ENCODE results near the gene ZAR1.
"Not testable (repeated sequence)": the region's sequence is repeated elsewhere in the genome, so short reads cannot be mapped to it uniquely, and the experiment has no call there.

ZAR1 gene

DNA sequence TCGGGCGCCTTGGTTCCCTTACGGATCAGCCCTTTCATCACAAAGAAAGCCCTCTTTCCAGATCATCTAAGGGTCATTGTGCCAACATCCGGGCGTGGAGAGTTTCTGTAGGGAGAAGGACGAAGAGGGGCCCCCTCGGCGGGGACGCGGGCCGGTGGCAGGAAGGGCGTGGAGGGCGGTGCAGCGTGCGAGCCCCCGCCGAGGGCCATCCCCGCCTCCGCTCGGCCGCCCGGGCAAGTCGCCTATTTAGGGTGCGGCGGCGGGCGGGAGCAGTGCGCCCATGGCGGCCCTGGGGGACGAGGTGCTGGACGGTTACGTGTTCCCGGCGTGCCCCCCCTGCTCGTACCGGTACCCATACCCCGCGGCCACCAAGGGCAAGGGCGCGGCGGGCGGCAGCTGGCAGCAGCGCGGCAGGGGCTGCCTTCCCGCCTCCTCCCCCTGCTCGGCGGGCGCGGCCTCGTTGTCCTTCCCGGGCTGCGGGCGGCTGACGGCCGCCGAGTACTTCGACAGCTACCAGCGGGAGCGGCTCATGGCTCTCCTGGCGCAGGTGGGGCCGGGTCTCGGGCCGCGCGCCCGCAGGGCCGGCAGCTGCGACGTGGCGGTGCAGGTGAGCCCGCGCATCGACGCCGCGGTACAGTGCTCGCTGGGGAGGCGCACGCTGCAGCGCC lies at the start of gene ZAR1:
Gene ZAR1 (plus strand): TSS at position 241 of the 668 bp plus-strand sequence. CDS start 40 bp downstream, at position 281.
- DNase-seq, result peak; percentile 6

GRCh38 chr4:48440914-48441313 lies 49.1 kb upstream of the ZAR1 start:
- DNase-seq, result not testable (repeated sequence)

- no peak for DNase-seq
These were observed 44.3 kb upstream of the ZAR1 start for GRCh38 chr4:48445704-48446103.

DNA sequence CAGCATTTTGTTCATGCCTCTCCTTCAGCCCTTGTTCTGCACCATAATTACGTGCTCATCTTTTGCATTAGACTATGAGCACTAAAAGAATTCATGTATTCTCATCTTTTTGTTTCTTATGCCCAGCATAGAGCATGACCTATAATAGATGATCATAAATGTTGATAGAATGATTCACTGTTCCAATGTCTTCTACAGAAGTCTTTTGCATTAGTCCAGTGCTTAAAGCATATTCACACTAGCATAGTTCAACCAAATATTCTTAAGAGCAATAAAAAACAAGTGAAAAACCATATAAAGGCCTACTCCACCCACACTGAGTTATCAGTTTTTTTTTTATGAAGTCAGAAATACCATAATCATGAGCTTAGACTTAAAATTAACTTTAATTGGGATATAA lies 43.4 kb upstream of the ZAR1 start:
- no peak for DNase-seq

- DNase-seq, result no peak
These were observed 40.9 kb upstream of the ZAR1 start for GRCh38 chr4:48449151-48449550.

DNA sequence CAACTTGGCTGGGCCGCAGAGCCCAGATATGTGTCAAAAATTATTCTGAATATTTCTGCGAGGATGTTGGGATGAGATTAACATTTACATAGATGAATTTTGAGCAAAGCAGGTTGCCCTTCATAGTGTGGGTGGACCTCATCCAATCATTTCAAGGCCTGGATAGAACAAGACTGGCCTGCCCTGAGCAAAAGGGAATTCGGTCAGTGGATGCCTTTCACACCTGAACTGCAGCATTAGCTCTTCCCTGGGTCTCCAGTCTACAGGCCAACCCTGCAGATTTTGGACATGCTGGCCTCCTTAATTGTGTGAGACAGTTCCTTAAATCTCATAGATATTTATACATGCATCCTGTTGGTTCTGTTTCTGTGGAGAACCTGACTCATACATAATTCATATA lies 39.3 kb upstream of the ZAR1 start:
- DNase-seq, result no peak

GRCh38 chr4:48451656-48452055 lies 38.4 kb upstream of the ZAR1 start:
- not testable (repeated sequence) for DNase-seq

DNA sequence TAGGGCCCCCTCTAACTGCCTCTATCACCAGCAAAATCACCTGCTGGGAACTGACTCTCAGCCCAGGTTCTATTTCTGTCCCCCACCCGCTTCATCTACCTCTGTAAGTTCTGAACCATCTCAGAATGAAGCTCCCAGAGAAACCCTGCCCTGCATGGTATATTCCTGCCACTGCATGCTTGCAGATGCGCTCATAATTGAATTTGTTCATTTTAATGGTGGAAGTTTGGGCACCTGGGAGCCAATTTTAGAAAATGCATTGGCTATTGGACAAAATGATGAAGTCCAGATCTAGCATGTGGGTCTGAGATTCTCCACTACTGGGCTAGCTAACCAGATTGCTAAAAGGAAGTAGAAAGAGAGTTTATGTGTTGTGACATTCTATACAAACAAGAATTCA lies 35.5 kb upstream of the ZAR1 start:
- no peak for DNase-seq

- no peak for DNase-seq
These were observed 29.1 kb upstream of the ZAR1 start for GRCh38 chr4:48461000-48461399.

GRCh38 chr4:48462363-48462762 lies 27.7 kb upstream of the ZAR1 start:
- no peak for DNase-seq

GRCh38 chr4:48467442-48467841 lies 22.6 kb upstream of the ZAR1 start:
- no peak for DNase-seq

GRCh38 chr4:48467891-48468290 lies 22.2 kb upstream of the ZAR1 start:
- no peak for DNase-seq

DNA sequence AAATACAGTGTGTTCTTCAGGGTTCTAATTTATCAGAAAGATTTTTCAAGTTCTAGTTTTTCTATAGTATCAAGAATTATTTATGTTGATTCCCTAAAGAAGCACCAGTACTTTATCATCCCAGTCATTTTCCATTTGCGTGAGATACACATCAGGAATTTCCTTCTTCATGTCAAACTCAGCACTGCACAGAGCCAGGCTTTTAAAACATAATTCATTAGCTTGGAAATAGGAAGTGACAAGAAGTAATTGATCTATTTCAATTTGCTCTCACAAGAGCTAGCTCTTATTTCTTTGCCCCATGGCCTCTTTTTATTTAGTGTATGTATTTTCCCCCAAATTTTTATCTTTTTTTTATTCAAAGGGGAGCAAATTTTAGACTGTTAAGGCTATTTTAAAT lies 19.9 kb upstream of the ZAR1 start:
- no peak for DNase-seq

DNA sequence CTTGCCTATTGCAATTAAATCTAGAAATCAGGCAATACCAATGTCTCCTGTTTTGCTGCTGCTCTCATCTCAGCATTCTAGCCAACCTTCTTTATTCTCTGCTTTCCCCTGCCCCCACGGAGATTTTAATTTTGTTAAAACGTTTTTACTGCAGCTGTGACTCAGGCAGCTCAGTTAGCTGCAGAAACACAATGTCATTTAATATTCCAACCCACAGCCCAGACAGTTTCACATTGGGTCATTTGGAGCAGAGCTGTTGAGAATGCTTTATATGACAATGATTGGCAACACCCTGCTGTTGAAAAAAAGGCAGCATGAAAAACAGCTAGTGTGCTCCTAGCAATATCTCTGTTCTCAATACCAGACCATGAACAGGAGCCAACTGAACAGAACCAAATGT lies 19.5 kb upstream of the ZAR1 start:
- DNase-seq, result no peak

- DNase-seq, result no peak
These were observed 17.3 kb upstream of the ZAR1 start for GRCh38 chr4:48472794-48473193.

GRCh38 chr4:48475770-48476169 lies 14.3 kb upstream of the ZAR1 start:
- no peak for DNase-seq

GRCh38 chr4:48478273-48478672 lies 11.8 kb upstream of the ZAR1 start:
- no peak for DNase-seq

- no peak for DNase-seq
These were observed 8.5 kb upstream of the ZAR1 start for GRCh38 chr4:48481581-48481980.

DNA sequence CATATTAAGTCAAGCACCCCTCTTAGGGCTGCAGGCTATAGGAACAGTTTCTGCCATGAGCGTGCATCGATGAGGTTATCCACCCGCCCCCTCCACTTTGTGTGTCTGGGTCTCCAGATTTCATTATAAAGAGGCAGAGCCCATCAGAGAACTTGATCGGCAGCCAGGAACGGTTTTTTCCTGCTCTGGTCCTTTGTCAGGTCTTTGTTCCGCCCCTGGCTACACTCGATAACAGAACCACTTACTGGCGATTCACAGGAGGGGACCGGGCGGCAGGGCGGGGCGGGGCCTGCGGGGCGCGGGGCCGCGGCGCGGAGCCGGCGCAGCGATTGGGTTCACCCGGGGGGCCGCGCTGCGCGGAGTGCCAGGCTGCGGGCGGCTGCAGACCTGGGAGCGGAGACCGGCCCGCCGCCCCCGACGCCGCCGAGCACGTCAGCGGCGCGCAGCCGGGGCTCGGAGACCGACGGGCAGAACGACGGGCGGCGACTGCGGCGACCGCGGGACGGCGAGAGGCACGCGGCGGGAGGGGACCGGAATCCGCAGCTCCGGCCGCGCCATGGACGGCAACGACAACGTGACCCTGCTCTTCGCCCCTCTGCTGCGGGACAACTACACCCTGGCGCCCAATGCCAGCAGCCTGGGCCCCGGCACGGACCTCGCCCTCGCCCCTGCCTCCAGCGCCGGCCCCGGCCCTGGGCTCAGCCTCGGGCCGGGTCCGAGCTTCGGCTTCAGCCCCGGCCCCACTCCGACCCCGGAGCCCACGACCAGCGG lies 6.9 kb upstream of the ZAR1 start, which contains the start of gene SLC10A4:
Gene SLC10A4 (plus strand): TSS at position 338 of the 771 bp plus-strand sequence. CDS start 219 bp downstream, at position 557.
- peak; percentile 12 for DNase-seq

- DNase-seq, result peak; percentile 15
These were observed 6.1 kb upstream of the ZAR1 start for GRCh38 chr4:48483777-48484493.

- DNase-seq, result no peak
These were observed 5.4 kb upstream of the ZAR1 start for GRCh38 chr4:48484494-48485168.

DNA sequence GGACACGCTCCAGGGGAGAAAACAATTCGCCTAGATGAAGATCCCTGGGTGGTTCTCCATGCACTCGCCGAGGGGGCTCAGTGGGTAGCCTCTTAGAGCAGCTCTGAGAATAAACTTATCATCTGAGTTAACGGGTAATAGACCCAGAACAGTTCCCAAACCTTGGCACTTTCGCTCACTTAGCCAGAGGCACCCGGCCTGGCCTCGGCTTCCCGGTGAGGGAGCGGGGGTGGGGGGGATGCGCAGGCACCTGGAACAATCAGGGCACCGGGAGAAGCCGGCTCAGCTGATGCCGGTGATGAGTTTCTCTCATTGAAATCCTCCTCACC lies 405 bp upstream of the ZAR1 start:
- no peak for DNase-seq

All from CD4-positive, alpha-beta T cell treated with Interleukin-17A for 4 hours (primary cell).